HepG2 (cell line): Measurements from ENCODE around the gene C10orf143. TPM values are rescaled to one million over a fixed set of nuclear protein-coding genes. Genes with fewer than 3 reads are reported as not detected.
A peak's percentile ranks its signal among the peaks of the same experiment; 100 is the strongest.

Source experiments
- ARNTL ChIP-seq: sonication (generic); formaldehyde crosslinking; IDR thresholded peaks from 2 replicates; pipeline ENCODE4 v1.4.0; 2020; ENCODE audit warnings: mild to moderate bottlenecking, missing genetic modification reagents
- ELF1 ChIP-seq: sonication (generic); formaldehyde crosslinking; IDR thresholded peaks from 2 replicates; pipeline ENCODE4 v1.4.0; 2020; ENCODE audit warnings: missing genetic modification reagents
- HNRNPK ChIP-seq: fragments of 200-400 bp; formaldehyde crosslinking; IDR thresholded peaks from 2 replicates; pipeline ENCODE4 v1.6.1; 2018; ENCODE audit warnings: low read length, low read depth, moderate library complexity, mild to moderate bottlenecking; ENCODE audit not compliant: poor library complexity, severe bottlenecking
- LBX2 ChIP-seq: sonication (generic); formaldehyde crosslinking; IDR thresholded peaks from 2 replicates; pipeline ENCODE4 v1.5.0; 2020; ENCODE audit warnings: missing genetic modification reagents, mild to moderate bottlenecking, borderline replicate concordance
- NFYC ChIP-seq: IDR thresholded peaks from 2 replicates; pipeline ENCODE4 v1.6.1; 2016; ENCODE audit warnings: missing genetic modification reagents, missing compliant biosample characterization
- SOX5 ChIP-seq: IDR thresholded peaks from 2 replicates; pipeline ENCODE4 v1.6.1; 2016; ENCODE audit warnings: borderline replicate concordance
- TAF15 ChIP-seq: fragments of 200-400 bp; formaldehyde crosslinking; IDR thresholded peaks from one replicate; pipeline ENCODE4 v1.6.1; 2018; ENCODE audit warnings: mild to moderate bottlenecking, low read depth, low read length; ENCODE audit not compliant: poor library complexity, severe bottlenecking
- ZNF251 ChIP-seq: sonication (generic); formaldehyde crosslinking; IDR thresholded peaks from 2 replicates; pipeline ENCODE4 v1.9.0; 2021; ENCODE audit warnings: mild to moderate bottlenecking, missing genetic modification reagents
- ZNF580 ChIP-seq: IDR thresholded peaks from 2 replicates; pipeline ENCODE4 v1.6.1; 2016; ENCODE audit warnings: low read depth, borderline replicate concordance
- ZNF646 ChIP-seq: sonication (generic); formaldehyde crosslinking; IDR thresholded peaks from 2 replicates; pipeline ENCODE4 v1.9.0; 2021; ENCODE audit warnings: mild to moderate bottlenecking, missing genetic modification reagents
- ZNF788 ChIP-seq: sonication (generic); formaldehyde crosslinking; IDR thresholded peaks from 2 replicates; pipeline ENCODE4 v1.5.0; 2020; ENCODE audit warnings: mild to moderate bottlenecking, missing genetic modification reagents, borderline replicate concordance
- polyA plus RNA-seq, 8 experiments: library from polyadenylated mRNA; depleted of rRNA in 3 of 8; stranded (reverse) in 7 of 8; unstranded in 1 of 8; fragments of >200 nt; fragmentation: Illumina TruSeq in 4 of 8; extraction: Trizol in 4 of 8; gene quantifications; 2 replicates each; pipeline versions ENCODE4 v1.2.1 to v1.2.3, GENCODE V29; 2011 to 2016; ENCODE audit warnings: low read depth in 4 of 8, missing spikeins in 1 of 8, mixed read lengths in 1 of 8; ENCODE audit not compliant: insufficient read depth in 1 of 8
- total RNA-seq, 5 experiments: library from RNA; depleted of rRNA; stranded (reverse); fragments of >200 nt; fragmentation: Illumina TruSeq; extraction: Trizol; gene quantifications; 2 replicates each; pipeline ENCODE4 v1.2.3, GENCODE V29; 2016; ENCODE audit warnings: low read depth in 1 of 5
- TF ChIP-seq, protein P1 (sequence below): sonication (generic); formaldehyde crosslinking; IDR thresholded peaks from 2 replicates; pipeline ENCODE4 v1.4.0; 2020; ENCODE audit warnings: mild to moderate bottlenecking, missing genetic modification reagents, borderline replicate concordance
- TF ChIP-seq, protein P2 (sequence below): sonication (generic); formaldehyde crosslinking; IDR thresholded peaks from 2 replicates; pipeline ENCODE4 v1.4.0; 2020; ENCODE audit warnings: missing genetic modification reagents, borderline replicate concordance

Gene C10orf143
- total and polyA plus RNA-seq, 2 of the 13 experiments (the other 11 are each of a cell fraction or from before 2014, with no cell fraction given) = 0.21 to 0.91 TPM

GRCh38 chr10:130138479-130138866 lies 27.8 kb upstream of the C10orf143 start (continued):
- TF ChIP-seq ZNF580 (CRISPR knock-in tag) (no peak), HNRNPK (no peak), LBX2 (no peak), ZNF646 (CRISPR knock-in tag) (no peak), TAF15 (no peak), ZNF788 (CRISPR knock-in tag) (no peak), ARNTL (no peak), NFYC (CRISPR knock-in tag) (no peak), ELF1 (CRISPR knock-in tag) (no peak), SOX5 (CRISPR knock-in tag) (peak; percentile 74; the same call in 1 of the 2 replicates), ZNF251 (CRISPR knock-in tag) (no peak)
- TF ChIP-seq, protein P1, sequence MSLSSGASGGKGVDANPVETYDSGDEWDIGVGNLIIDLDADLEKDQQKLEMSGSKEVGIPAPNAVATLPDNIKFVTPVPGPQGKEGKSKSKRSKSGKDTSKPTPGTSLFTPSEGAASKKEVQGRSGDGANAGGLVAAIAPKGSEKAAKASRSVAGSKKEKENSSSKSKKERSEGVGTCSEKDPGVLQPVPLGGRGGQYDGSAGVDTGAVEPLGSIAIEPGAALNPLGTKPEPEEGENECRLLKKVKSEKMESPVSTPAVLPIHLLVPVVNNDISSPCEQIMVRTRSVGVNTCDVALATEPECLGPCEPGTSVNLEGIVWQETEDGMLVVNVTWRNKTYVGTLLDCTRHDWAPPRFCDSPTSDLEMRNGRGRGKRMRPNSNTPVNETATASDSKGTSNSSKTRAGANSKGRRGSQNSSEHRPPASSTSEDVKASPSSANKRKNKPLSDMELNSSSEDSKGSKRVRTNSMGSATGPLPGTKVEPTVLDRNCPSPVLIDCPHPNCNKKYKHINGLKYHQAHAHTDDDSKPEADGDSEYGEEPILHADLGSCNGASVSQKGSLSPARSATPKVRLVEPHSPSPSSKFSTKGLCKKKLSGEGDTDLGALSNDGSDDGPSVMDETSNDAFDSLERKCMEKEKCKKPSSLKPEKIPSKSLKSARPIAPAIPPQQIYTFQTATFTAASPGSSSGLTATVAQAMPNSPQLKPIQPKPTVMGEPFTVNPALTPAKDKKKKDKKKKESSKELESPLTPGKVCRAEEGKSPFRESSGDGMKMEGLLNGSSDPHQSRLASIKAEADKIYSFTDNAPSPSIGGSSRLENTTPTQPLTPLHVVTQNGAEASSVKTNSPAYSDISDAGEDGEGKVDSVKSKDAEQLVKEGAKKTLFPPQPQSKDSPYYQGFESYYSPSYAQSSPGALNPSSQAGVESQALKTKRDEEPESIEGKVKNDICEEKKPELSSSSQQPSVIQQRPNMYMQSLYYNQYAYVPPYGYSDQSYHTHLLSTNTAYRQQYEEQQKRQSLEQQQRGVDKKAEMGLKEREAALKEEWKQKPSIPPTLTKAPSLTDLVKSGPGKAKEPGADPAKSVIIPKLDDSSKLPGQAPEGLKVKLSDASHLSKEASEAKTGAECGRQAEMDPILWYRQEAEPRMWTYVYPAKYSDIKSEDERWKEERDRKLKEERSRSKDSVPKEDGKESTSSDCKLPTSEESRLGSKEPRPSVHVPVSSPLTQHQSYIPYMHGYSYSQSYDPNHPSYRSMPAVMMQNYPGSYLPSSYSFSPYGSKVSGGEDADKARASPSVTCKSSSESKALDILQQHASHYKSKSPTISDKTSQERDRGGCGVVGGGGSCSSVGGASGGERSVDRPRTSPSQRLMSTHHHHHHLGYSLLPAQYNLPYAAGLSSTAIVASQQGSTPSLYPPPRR (CRISPR knock-in tag) = no peak
- TF ChIP-seq, protein P2, sequence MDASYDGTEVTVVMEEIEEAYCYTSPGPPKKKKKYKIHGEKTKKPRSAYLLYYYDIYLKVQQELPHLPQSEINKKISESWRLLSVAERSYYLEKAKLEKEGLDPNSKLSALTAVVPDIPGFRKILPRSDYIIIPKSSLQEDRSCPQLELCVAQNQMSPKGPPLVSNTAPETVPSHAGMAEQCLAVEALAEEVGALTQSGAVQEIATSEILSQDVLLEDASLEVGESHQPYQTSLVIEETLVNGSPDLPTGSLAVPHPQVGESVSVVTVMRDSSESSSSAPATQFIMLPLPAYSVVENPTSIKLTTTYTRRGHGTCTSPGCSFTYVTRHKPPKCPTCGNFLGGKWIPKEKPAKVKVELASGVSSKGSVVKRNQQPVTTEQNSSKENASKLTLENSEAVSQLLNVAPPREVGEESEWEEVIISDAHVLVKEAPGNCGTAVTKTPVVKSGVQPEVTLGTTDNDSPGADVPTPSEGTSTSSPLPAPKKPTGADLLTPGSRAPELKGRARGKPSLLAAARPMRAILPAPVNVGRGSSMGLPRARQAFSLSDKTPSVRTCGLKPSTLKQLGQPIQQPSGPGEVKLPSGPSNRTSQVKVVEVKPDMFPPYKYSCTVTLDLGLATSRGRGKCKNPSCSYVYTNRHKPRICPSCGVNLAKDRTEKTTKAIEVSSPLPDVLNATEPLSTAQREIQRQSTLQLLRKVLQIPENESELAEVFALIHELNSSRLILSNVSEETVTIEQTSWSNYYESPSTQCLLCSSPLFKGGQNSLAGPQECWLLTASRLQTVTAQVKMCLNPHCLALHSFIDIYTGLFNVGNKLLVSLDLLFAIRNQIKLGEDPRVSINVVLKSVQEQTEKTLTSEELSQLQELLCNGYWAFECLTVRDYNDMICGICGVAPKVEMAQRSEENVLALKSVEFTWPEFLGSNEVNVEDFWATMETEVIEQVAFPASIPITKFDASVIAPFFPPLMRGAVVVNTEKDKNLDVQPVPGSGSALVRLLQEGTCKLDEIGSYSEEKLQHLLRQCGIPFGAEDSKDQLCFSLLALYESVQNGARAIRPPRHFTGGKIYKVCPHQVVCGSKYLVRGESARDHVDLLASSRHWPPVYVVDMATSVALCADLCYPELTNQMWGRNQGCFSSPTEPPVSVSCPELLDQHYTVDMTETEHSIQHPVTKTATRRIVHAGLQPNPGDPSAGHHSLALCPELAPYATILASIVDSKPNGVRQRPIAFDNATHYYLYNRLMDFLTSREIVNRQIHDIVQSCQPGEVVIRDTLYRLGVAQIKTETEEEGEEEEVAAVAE (CRISPR knock-in tag) = no peak
